ENCODE data around the gene NELL1. TPM values are rescaled to one million over a fixed set of nuclear protein-coding genes. Genes with fewer than 3 reads are reported as not detected.

NELL1 gene
- total and polyA plus RNA-seq, 2 donors: 1.4 to 4.3 TPM

- H3K27me3 ChIP-seq (ENCODE audit: control insufficient read depth in 2 of 2, insufficient read depth in 1 of 2, low read length in 1 of 2): no peaks in the 10 kb centered on the region
- no peak overlapping the region for H3K27ac ChIP-seq (ENCODE audit: low read depth in 1 of 2, low read length in 1 of 2)
- H3K36me3 ChIP-seq (ENCODE audit: control insufficient read depth in 2 of 2, insufficient read depth in 2 of 2, low read length in 1 of 2): no peaks in the 10 kb centered on the region
- H3K9me3 ChIP-seq (ENCODE audit: control insufficient read depth in 2 of 2, insufficient read depth in 1 of 2, low read length in 1 of 2): no peaks in the 10 kb centered on the region
- no peaks in the 10 kb centered on the region for H3K4me1 ChIP-seq (ENCODE audit: control insufficient read depth in 2 of 2, insufficient read depth in 2 of 2, low read length in 2 of 2)
- WGBS: 91% methylated on average over 5 of the region's 5 CpGs
- H3K4me3 ChIP-seq (ENCODE audit: low read length in 2 of 2): no peak overlapping the region
- no peak for DNase-seq (ENCODE audit: low read depth in 6 of 9, low spot score in 9 of 9)
Measured at GRCh38 chr11:20731676-20732215, 62.4 kb downstream of the NELL1 start.

GRCh38 chr11:20739107-20739506, 69.7 kb downstream of the NELL1 start:
- 74% methylated on average over 8 of the region's 8 CpGs for WGBS
- no peaks in the 10 kb centered on the region for H3K9me3 ChIP-seq (ENCODE audit: control insufficient read depth in 2 of 2, insufficient read depth in 1 of 2, low read length in 1 of 2)
- no peak for DNase-seq (ENCODE audit: low read depth in 6 of 9, low spot score in 9 of 9)

GRCh38 chr11:20739577-20739976, 70.2 kb downstream of the NELL1 start:
- H3K4me1 ChIP-seq (ENCODE audit: control insufficient read depth in 2 of 2, insufficient read depth in 2 of 2, low read length in 2 of 2): no peaks in the 10 kb centered on the region
- no peaks in the 10 kb centered on the region for H3K36me3 ChIP-seq (ENCODE audit: control insufficient read depth in 2 of 2, insufficient read depth in 2 of 2, low read length in 1 of 2)
- DNase-seq (ENCODE audit: low read depth in 6 of 9, low spot score in 9 of 9): no peak
- no peaks in the 10 kb centered on the region for H3K9me3 ChIP-seq (ENCODE audit: control insufficient read depth in 2 of 2, insufficient read depth in 1 of 2, low read length in 1 of 2)
- H3K27ac ChIP-seq (ENCODE audit: low read depth in 1 of 2, low read length in 1 of 2): no peak overlapping the region
- no peak overlapping the region for H3K4me3 ChIP-seq (ENCODE audit: low read length in 2 of 2)
- no peaks in the 10 kb centered on the region for H3K27me3 ChIP-seq (ENCODE audit: control insufficient read depth in 2 of 2, insufficient read depth in 1 of 2, low read length in 1 of 2)
- 78% methylated on average over 4 of the region's 4 CpGs for WGBS

More at GRCh38 chr11:20739107-20739506, 69.7 kb downstream of the NELL1 start:
- Histone ChIP-seq H3K4me1 (ENCODE audit: control insufficient read depth in 2 of 2, insufficient read depth in 2 of 2, low read length in 2 of 2) (no peaks in the 10 kb centered on the region), H3K27ac (ENCODE audit: low read depth in 1 of 2, low read length in 1 of 2) (no peak overlapping the region), H3K36me3 (ENCODE audit: control insufficient read depth in 2 of 2, insufficient read depth in 2 of 2, low read length in 1 of 2) (no peaks in the 10 kb centered on the region), H3K4me3 (ENCODE audit: low read length in 2 of 2) (no peak overlapping the region), H3K27me3 (ENCODE audit: control insufficient read depth in 2 of 2, insufficient read depth in 1 of 2, low read length in 1 of 2) (no peaks in the 10 kb centered on the region)

GRCh38 chr11:20754933-20755332, 85.5 kb downstream of the NELL1 start:
- Histone ChIP-seq H3K9me3 (ENCODE audit: control insufficient read depth in 2 of 2, insufficient read depth in 1 of 2, low read length in 1 of 2) (no peaks in the 10 kb centered on the region), H3K4me1 (ENCODE audit: control insufficient read depth in 2 of 2, insufficient read depth in 2 of 2, low read length in 2 of 2) (no peaks in the 10 kb centered on the region), H3K36me3 (ENCODE audit: control insufficient read depth in 2 of 2, insufficient read depth in 2 of 2, low read length in 1 of 2) (no peaks in the 10 kb centered on the region), H3K27ac (ENCODE audit: low read depth in 1 of 2, low read length in 1 of 2) (no peak overlapping the region), H3K4me3 (ENCODE audit: low read length in 2 of 2) (no peak overlapping the region), H3K27me3 (ENCODE audit: control insufficient read depth in 2 of 2, insufficient read depth in 1 of 2, low read length in 1 of 2) (no peaks in the 10 kb centered on the region)
- DNase-seq (ENCODE audit: low read depth in 6 of 9, low spot score in 9 of 9): no peak
- 13% methylated on average over 6 of the region's 6 CpGs for WGBS

GRCh38 chr11:20759541-20759940, 90.2 kb downstream of the NELL1 start:
- no peaks in the 10 kb centered on the region for H3K27me3 ChIP-seq (ENCODE audit: control insufficient read depth in 2 of 2, insufficient read depth in 1 of 2, low read length in 1 of 2)
- no peak for DNase-seq (ENCODE audit: low read depth in 6 of 9, low spot score in 9 of 9)

GRCh38 chr11:20760811-20761210, 91.4 kb downstream of the NELL1 start:
- 96% methylated on average over 6 of the region's 6 CpGs for WGBS
- no peak overlapping the region for H3K4me3 ChIP-seq (ENCODE audit: low read length in 2 of 2)
- no peaks in the 10 kb centered on the region for H3K4me1 ChIP-seq (ENCODE audit: control insufficient read depth in 2 of 2, insufficient read depth in 2 of 2, low read length in 2 of 2)
- DNase-seq (ENCODE audit: low read depth in 6 of 9, low spot score in 9 of 9): no peak
- no peaks in the 10 kb centered on the region for H3K36me3 ChIP-seq (ENCODE audit: control insufficient read depth in 2 of 2, insufficient read depth in 2 of 2, low read length in 1 of 2)
- H3K27me3 ChIP-seq (ENCODE audit: control insufficient read depth in 2 of 2, insufficient read depth in 1 of 2, low read length in 1 of 2): no peaks in the 10 kb centered on the region
- H3K9me3 ChIP-seq (ENCODE audit: control insufficient read depth in 2 of 2, insufficient read depth in 1 of 2, low read length in 1 of 2): no peaks in the 10 kb centered on the region
- no peak overlapping the region for H3K27ac ChIP-seq (ENCODE audit: low read depth in 1 of 2, low read length in 1 of 2)

More at GRCh38 chr11:20759541-20759940, 90.2 kb downstream of the NELL1 start:
- WGBS: 85% methylated on average over 2 of the region's 2 CpGs
- no peaks in the 10 kb centered on the region for H3K36me3 ChIP-seq (ENCODE audit: control insufficient read depth in 2 of 2, insufficient read depth in 2 of 2, low read length in 1 of 2)
- no peak overlapping the region for H3K4me3 ChIP-seq (ENCODE audit: low read length in 2 of 2)
- no peaks in the 10 kb centered on the region for H3K4me1 ChIP-seq (ENCODE audit: control insufficient read depth in 2 of 2, insufficient read depth in 2 of 2, low read length in 2 of 2)
- H3K27ac ChIP-seq (ENCODE audit: low read depth in 1 of 2, low read length in 1 of 2): no peak overlapping the region
- H3K9me3 ChIP-seq (ENCODE audit: control insufficient read depth in 2 of 2, insufficient read depth in 1 of 2, low read length in 1 of 2): no peaks in the 10 kb centered on the region

- H3K4me1 ChIP-seq (ENCODE audit: control insufficient read depth in 2 of 2, insufficient read depth in 2 of 2, low read length in 2 of 2): no peaks in the 10 kb centered on the region
- 84% methylated on average over 13 of the region's 13 CpGs for WGBS
- no peaks in the 10 kb centered on the region for H3K9me3 ChIP-seq (ENCODE audit: control insufficient read depth in 2 of 2, insufficient read depth in 1 of 2, low read length in 1 of 2)
- no peak overlapping the region for H3K4me3 ChIP-seq (ENCODE audit: low read length in 2 of 2)
- DNase-seq (ENCODE audit: low read depth in 6 of 9, low spot score in 9 of 9): no peak
- no peak overlapping the region for H3K27ac ChIP-seq (ENCODE audit: low read depth in 1 of 2, low read length in 1 of 2)
- no peaks in the 10 kb centered on the region for H3K36me3 ChIP-seq (ENCODE audit: control insufficient read depth in 2 of 2, insufficient read depth in 2 of 2, low read length in 1 of 2)
- H3K27me3 ChIP-seq (ENCODE audit: control insufficient read depth in 2 of 2, insufficient read depth in 1 of 2, low read length in 1 of 2): no peaks in the 10 kb centered on the region
Measured at GRCh38 chr11:20762116-20762844, 92.9 kb downstream of the NELL1 start.

GRCh38 chr11:20762980-20763379, 93.6 kb downstream of the NELL1 start:
- H3K27me3 ChIP-seq (ENCODE audit: control insufficient read depth in 2 of 2, insufficient read depth in 1 of 2, low read length in 1 of 2): no peaks in the 10 kb centered on the region
- 74% methylated on average over 7 of the region's 7 CpGs for WGBS
- no peaks in the 10 kb centered on the region for H3K9me3 ChIP-seq (ENCODE audit: control insufficient read depth in 2 of 2, insufficient read depth in 1 of 2, low read length in 1 of 2)

GRCh38 chr11:20770414-20770946, 101.1 kb downstream of the NELL1 start:
- Histone ChIP-seq H3K4me3 (ENCODE audit: low read length in 2 of 2) (no peak overlapping the region), H3K27me3 (ENCODE audit: control insufficient read depth in 2 of 2, insufficient read depth in 1 of 2, low read length in 1 of 2) (no peaks in the 10 kb centered on the region), H3K9me3 (ENCODE audit: control insufficient read depth in 2 of 2, insufficient read depth in 1 of 2, low read length in 1 of 2) (no peaks in the 10 kb centered on the region), H3K27ac (ENCODE audit: low read depth in 1 of 2, low read length in 1 of 2) (no peak overlapping the region), H3K4me1 (ENCODE audit: control insufficient read depth in 2 of 2, insufficient read depth in 2 of 2, low read length in 2 of 2) (no peaks in the 10 kb centered on the region), H3K36me3 (ENCODE audit: control insufficient read depth in 2 of 2, insufficient read depth in 2 of 2, low read length in 1 of 2) (no peaks in the 10 kb centered on the region)
- WGBS: 88% methylated on average over 1 of the region's 1 CpG
- DNase-seq (ENCODE audit: low read depth in 6 of 9, low spot score in 9 of 9): no peak

More at GRCh38 chr11:20762980-20763379, 93.6 kb downstream of the NELL1 start:
- no peaks in the 10 kb centered on the region for H3K36me3 ChIP-seq (ENCODE audit: control insufficient read depth in 2 of 2, insufficient read depth in 2 of 2, low read length in 1 of 2)
- DNase-seq (ENCODE audit: low read depth in 6 of 9, low spot score in 9 of 9): no peak
- no peak overlapping the region for H3K4me3 ChIP-seq (ENCODE audit: low read length in 2 of 2)
- no peaks in the 10 kb centered on the region for H3K4me1 ChIP-seq (ENCODE audit: control insufficient read depth in 2 of 2, insufficient read depth in 2 of 2, low read length in 2 of 2)
- H3K27ac ChIP-seq (ENCODE audit: low read depth in 1 of 2, low read length in 1 of 2): no peak overlapping the region
